IMR-90 (cell line): Measurements from ENCODE around the gene CCDC182.

ENCODE experiments used
- BHLHE40 ChIP-seq: fragments of 150-350 bp; IDR thresholded peaks from 2 replicates; pipeline ENCODE4 v1.6.1; 2016; ENCODE audit warnings: mild to moderate bottlenecking, low read depth, low read length
- POLR2A ChIP-seq: IDR thresholded peaks from 2 replicates; pipeline ENCODE4 v1.6.1; 2012; ENCODE audit warnings: mild to moderate bottlenecking, low read depth, low read length
- RAD21 ChIP-seq: IDR thresholded peaks from 2 replicates; pipeline ENCODE4 v1.6.1; 2012; ENCODE audit warnings: low read length, improper control_type of control experiment
- RCOR1 ChIP-seq: IDR thresholded peaks from 2 replicates; pipeline ENCODE4 v1.6.1; 2012; ENCODE audit warnings: mild to moderate bottlenecking, low read length, improper control_type of control experiment; ENCODE audit not compliant: insufficient replicate concordance
- TF ChIP-seq, protein P1 (sequence below): conservative IDR thresholded peaks from 2 replicates; pipeline ENCODE4 v1.5.1; 2012; ENCODE audit warnings: mild to moderate bottlenecking, low read depth, low read length, improper control_type of control experiment
- TF ChIP-seq, protein P2 (sequence below): fragments of 150-350 bp; IDR thresholded peaks from 2 replicates; pipeline ENCODE4 v1.6.1; 2017; ENCODE audit warnings: mild to moderate bottlenecking, antibody characterized with exemption, low read length, low read depth

DNA sequence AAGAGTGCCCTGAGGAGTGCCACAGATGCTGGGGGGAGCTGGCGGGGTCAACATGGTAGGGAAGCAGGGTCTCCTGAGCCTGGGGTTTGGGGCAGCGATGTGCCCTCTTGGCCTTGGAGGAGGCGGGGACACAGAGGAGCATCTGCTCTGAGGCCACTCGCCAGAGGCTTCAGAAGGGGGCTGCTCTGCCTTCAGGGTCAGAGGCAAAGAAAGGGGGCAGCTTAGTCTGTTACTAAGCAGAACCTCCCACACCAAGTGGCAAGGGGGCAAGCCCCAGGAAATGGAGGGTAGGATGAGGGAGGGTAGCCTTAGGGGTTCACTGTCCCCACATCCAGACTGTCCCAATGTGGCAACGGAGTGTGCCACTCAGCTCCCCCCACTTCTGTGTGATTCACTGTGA lies 18.3 kb downstream of the CCDC182 start:
- TF ChIP-seq, protein P1, sequence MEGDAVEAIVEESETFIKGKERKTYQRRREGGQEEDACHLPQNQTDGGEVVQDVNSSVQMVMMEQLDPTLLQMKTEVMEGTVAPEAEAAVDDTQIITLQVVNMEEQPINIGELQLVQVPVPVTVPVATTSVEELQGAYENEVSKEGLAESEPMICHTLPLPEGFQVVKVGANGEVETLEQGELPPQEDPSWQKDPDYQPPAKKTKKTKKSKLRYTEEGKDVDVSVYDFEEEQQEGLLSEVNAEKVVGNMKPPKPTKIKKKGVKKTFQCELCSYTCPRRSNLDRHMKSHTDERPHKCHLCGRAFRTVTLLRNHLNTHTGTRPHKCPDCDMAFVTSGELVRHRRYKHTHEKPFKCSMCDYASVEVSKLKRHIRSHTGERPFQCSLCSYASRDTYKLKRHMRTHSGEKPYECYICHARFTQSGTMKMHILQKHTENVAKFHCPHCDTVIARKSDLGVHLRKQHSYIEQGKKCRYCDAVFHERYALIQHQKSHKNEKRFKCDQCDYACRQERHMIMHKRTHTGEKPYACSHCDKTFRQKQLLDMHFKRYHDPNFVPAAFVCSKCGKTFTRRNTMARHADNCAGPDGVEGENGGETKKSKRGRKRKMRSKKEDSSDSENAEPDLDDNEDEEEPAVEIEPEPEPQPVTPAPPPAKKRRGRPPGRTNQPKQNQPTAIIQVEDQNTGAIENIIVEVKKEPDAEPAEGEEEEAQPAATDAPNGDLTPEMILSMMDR, result no peak
- TF ChIP-seq POLR2A, result no peak
- no peak for TF ChIP-seq RCOR1
- TF ChIP-seq, protein P2, sequence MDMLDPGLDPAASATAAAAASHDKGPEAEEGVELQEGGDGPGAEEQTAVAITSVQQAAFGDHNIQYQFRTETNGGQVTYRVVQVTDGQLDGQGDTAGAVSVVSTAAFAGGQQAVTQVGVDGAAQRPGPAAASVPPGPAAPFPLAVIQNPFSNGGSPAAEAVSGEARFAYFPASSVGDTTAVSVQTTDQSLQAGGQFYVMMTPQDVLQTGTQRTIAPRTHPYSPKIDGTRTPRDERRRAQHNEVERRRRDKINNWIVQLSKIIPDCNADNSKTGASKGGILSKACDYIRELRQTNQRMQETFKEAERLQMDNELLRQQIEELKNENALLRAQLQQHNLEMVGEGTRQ, result no peak
- TF ChIP-seq RAD21, result no peak
- no peak for TF ChIP-seq BHLHE40
